ENCODE data around the gene VSNL1.

DNA sequence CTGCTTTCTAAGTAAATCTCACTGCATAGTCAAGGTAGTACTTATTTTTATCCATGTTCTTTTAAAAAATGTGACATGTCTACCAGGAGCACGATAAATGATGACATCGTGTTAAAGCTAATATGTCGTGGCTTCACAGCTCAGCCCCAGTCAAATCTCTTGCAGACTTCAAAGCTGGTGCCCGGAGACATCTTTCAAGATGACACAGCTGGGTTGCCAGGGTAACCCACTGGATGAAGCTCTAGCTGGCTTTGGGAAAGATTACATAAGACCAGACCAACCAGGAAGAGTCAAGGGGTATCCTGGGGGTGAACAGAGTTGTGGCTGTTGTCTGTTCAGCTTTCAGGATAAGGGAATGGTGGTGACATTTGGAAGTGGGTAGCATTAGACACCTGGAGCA is 67.8 kb downstream of the VSNL1 start:
- TF ChIP-seq, protein P1, sequence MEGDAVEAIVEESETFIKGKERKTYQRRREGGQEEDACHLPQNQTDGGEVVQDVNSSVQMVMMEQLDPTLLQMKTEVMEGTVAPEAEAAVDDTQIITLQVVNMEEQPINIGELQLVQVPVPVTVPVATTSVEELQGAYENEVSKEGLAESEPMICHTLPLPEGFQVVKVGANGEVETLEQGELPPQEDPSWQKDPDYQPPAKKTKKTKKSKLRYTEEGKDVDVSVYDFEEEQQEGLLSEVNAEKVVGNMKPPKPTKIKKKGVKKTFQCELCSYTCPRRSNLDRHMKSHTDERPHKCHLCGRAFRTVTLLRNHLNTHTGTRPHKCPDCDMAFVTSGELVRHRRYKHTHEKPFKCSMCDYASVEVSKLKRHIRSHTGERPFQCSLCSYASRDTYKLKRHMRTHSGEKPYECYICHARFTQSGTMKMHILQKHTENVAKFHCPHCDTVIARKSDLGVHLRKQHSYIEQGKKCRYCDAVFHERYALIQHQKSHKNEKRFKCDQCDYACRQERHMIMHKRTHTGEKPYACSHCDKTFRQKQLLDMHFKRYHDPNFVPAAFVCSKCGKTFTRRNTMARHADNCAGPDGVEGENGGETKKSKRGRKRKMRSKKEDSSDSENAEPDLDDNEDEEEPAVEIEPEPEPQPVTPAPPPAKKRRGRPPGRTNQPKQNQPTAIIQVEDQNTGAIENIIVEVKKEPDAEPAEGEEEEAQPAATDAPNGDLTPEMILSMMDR (IDR thresholded peaks at IDR 0.05), result no peak
- TF ChIP-seq POLR2A (IDR thresholded peaks at IDR 0.05), result no peak
